NCI-H1694 treated with DMSO at 0.1 percent for 48 hours (cell line): ENCODE measurements around the gene UPK2.

ENCODE experiments used
- DNase-seq: peaks from one replicate; lab custom pipeline; 2025; lab: John Stamatoyannopoulos, UW

The UPK2 gene

GRCh38 chr11:118956094-118956846 is at the start of gene UPK2:
Gene UPK2 (plus strand): TSS chr11:118956298. CDS start chr11:118956351, 53 bp downstream.
- DNase-seq, result no peak

- DNase-seq, result no peak
Observed at GRCh38 chr11:118907051-118908042, 48.8 kb upstream of the UPK2 start.

- no peak for DNase-seq
Observed at GRCh38 chr11:118908264-118908663, 47.8 kb upstream of the UPK2 start.

- peak; percentile 66 for DNase-seq
Observed at GRCh38 chr11:118908901-118909618, 47.0 kb upstream of the UPK2 start.

- DNase-seq, result no peak
Observed at GRCh38 chr11:118909619-118910308, 46.3 kb upstream of the UPK2 start.

- no peak for DNase-seq
Observed at GRCh38 chr11:118910309-118911112, 45.6 kb upstream of the UPK2 start.

GRCh38 chr11:118911113-118911879 is 44.8 kb upstream of the UPK2 start:
- DNase-seq, result no peak

- no peak for DNase-seq
Observed at GRCh38 chr11:118911880-118912741, 44.0 kb upstream of the UPK2 start.

- no peak for DNase-seq
Observed at GRCh38 chr11:118912742-118913410, 43.2 kb upstream of the UPK2 start.

- no peak for DNase-seq
Observed at GRCh38 chr11:118913411-118914125, 42.5 kb upstream of the UPK2 start.

GRCh38 chr11:118914178-118914918 is 41.8 kb upstream of the UPK2 start:
- no peak for DNase-seq

GRCh38 chr11:118914987-118915386 is 41.1 kb upstream of the UPK2 start:
- no peak for DNase-seq

GRCh38 chr11:118915396-118915795 is 40.7 kb upstream of the UPK2 start:
- DNase-seq, result no peak

- no peak for DNase-seq
Observed at GRCh38 chr11:118915941-118916841, 39.9 kb upstream of the UPK2 start.

- DNase-seq, result no peak
Observed at GRCh38 chr11:118916842-118917388, 39.2 kb upstream of the UPK2 start.
